Measurements from ENCODE around the gene DUOX2. TPM values are rescaled to one million over a fixed set of nuclear protein-coding genes. Genes with fewer than 3 reads are reported as not detected.
"Not testable (repeated sequence)": the region's sequence is repeated elsewhere in the genome, so short reads cannot be mapped to it uniquely, and the experiment has no call there.

The DUOX2 gene
- total and polyA plus RNA-seq, 2 donors, result 0.05 to 0.37 TPM

DNA sequence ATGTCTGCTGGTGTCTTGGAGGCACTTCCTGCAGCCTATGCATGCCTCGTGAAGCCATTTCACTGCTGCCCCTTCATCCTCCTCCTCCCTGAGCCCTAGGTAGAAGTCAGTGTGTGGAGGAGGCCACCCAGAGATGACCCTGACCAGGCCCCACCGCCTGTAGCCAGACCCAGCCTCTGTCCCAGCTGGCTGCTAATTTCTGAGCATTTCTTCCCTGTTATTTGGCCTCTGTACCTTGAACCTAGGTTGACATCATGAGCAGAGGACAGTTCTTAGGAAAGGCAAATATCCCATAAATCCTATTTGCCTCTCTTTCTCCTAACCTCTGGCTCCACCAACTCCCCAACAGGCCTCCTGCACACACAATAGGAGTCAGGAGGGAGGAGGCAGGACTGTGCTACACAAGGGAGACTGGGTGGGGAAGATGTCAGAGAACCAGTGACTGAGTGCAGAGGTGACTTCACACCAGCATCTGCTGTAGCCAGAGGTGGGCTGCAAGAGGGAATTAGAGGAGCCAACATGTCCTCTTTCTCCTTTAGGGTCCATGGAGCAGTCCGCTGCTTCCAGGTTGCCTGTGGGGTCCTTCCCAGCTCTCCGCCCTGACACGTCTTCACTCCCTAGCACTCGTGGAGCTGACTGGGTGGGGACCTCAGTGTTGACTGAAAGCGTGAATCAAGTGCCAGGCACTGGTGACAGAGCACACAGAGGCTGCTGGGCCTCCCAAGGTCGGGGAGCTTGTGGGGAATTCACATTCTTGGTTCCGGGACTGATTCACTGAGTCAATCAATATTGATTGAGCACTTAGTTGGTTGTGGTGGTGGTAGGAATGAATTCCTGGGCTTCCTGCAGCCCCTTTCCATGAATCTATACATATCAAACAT lies 38.3 kb downstream of the DUOX2 start:
- H3K27ac ChIP-seq (ENCODE audit: low read depth in 1 of 2, low read length in 1 of 2); H3K9me3 ChIP-seq (ENCODE audit: control insufficient read depth in 2 of 2, insufficient read depth in 1 of 2, low read length in 1 of 2); H3K4me1 ChIP-seq (ENCODE audit: control insufficient read depth in 2 of 2, insufficient read depth in 2 of 2, low read length in 2 of 2); DNase-seq (ENCODE audit: low read depth in 6 of 9, low spot score in 9 of 9); H3K27me3 ChIP-seq (ENCODE audit: control insufficient read depth in 2 of 2, insufficient read depth in 1 of 2, low read length in 1 of 2); H3K4me3 ChIP-seq (ENCODE audit: low read length in 2 of 2); H3K36me3 ChIP-seq (ENCODE audit: control insufficient read depth in 2 of 2, insufficient read depth in 2 of 2, low read length in 1 of 2): not testable (repeated sequence)
- 100% methylated on average over 1 of the region's 9 CpGs for whole genome bisulfite sequencing

DNA sequence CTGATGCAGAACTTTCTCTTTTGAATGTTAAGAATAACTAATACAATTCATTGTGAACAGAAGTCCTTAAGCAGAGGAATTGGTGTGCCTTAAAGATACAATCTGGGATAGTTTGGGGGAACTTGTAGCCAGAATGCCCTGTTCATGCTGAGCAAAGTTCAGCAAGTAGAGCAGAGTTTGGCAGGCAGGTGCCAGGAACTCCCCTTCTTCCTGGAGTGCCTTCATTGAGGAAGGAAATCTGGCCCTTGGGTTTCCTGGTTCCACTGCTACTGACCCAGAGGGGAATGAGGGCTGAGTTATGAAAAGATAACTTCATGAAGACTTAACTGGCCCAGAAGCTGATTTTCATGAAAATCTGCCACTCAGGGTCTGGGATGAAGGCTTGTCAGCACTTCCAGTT lies 40.4 kb downstream of the DUOX2 start:
- not testable (repeated sequence) for H3K36me3 ChIP-seq (ENCODE audit: control insufficient read depth in 2 of 2, insufficient read depth in 2 of 2, low read length in 1 of 2); H3K27me3 ChIP-seq (ENCODE audit: control insufficient read depth in 2 of 2, insufficient read depth in 1 of 2, low read length in 1 of 2); H3K27ac ChIP-seq (ENCODE audit: low read depth in 1 of 2, low read length in 1 of 2); H3K4me3 ChIP-seq (ENCODE audit: low read length in 2 of 2); H3K4me1 ChIP-seq (ENCODE audit: control insufficient read depth in 2 of 2, insufficient read depth in 2 of 2, low read length in 2 of 2); DNase-seq (ENCODE audit: low read depth in 6 of 9, low spot score in 9 of 9); H3K9me3 ChIP-seq (ENCODE audit: control insufficient read depth in 2 of 2, insufficient read depth in 1 of 2, low read length in 1 of 2)

DNA sequence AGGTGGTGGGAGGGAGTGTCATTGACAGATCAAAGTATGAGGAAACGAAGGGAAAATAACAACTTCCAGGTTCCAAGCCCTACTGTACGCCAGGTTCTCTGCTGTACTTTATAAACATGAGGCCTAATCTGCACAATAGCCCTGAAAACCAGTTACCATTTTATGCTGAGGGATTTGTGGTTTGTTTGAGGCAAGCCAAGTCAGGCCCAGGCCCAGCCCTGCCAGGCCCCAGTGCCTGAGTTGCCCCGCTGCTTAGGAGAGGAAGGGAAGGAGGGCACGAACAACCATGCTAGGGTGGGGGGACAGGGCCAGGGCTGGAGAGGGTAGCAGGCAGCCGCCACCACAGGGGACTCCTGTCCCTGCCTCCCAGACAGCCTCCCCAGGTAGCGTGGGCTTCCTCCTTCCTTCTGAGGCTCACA lies 44.0 kb downstream of the DUOX2 start:
- not testable (repeated sequence) for H3K27me3 ChIP-seq (ENCODE audit: control insufficient read depth in 2 of 2, insufficient read depth in 1 of 2, low read length in 1 of 2); H3K4me3 ChIP-seq (ENCODE audit: low read length in 2 of 2); H3K4me1 ChIP-seq (ENCODE audit: control insufficient read depth in 2 of 2, insufficient read depth in 2 of 2, low read length in 2 of 2); H3K27ac ChIP-seq (ENCODE audit: low read depth in 1 of 2, low read length in 1 of 2); DNase-seq (ENCODE audit: low read depth in 6 of 9, low spot score in 9 of 9); H3K36me3 ChIP-seq (ENCODE audit: control insufficient read depth in 2 of 2, insufficient read depth in 2 of 2, low read length in 1 of 2); H3K9me3 ChIP-seq (ENCODE audit: control insufficient read depth in 2 of 2, insufficient read depth in 1 of 2, low read length in 1 of 2)
- WGBS, result 92% methylated on average over 5 of the region's 6 CpGs

DNA sequence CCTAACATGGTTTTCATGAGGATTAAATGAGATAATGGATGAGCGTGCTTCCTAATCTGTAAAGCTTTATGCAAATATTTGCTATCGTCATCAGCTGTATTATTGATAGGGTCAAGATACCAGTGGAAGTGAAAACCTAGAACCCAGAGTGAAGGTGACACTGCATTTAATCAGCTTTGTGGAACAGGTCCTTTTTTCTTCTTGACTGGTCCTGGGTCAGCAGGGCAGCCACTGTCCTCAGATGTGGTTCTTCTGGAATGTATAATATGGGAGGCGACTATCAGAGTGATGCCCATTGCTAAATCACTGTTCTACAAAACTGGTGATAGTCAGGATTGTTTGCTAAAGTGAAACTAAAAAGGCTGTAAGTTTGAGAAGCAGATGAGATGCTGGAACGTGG lies 49.6 kb downstream of the DUOX2 start:
- WGBS, result 97% methylated on average over 4 of the region's 4 CpGs
- H3K36me3 ChIP-seq (ENCODE audit: control insufficient read depth in 2 of 2, insufficient read depth in 2 of 2, low read length in 1 of 2), result no peaks in the 10 kb centered on the region
- H3K4me3 ChIP-seq (ENCODE audit: low read length in 2 of 2), result no peak overlapping the region
- H3K9me3 ChIP-seq (ENCODE audit: control insufficient read depth in 2 of 2, insufficient read depth in 1 of 2, low read length in 1 of 2), result no peaks in the 10 kb centered on the region
- no peak for DNase-seq (ENCODE audit: low read depth in 6 of 9, low spot score in 9 of 9)
- no peaks in the 10 kb centered on the region for H3K27me3 ChIP-seq (ENCODE audit: control insufficient read depth in 2 of 2, insufficient read depth in 1 of 2, low read length in 1 of 2)
- no peaks in the 10 kb centered on the region for H3K4me1 ChIP-seq (ENCODE audit: control insufficient read depth in 2 of 2, insufficient read depth in 2 of 2, low read length in 2 of 2)
- H3K27ac ChIP-seq (ENCODE audit: low read depth in 1 of 2, low read length in 1 of 2), result no peak overlapping the region

DNA sequence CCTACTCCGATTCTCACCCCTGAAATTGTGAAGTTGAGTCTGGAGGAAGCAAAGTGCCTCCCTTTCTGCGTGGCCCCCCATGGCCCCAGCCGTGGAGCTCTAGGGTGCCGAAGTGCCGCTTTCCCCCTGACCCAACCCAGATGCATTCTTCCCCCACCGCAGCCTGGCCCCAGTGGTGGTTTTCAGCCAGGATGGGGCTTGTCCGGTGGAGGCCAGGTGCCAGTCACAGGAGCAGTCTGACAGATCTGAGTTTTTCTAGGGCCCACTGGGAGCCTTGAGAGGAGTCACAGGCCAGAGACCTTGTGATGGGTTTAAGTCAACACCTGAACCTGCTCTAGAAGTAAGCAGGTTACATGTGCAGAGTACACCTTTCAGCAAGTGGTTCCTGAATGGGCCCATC lies 51.7 kb downstream of the DUOX2 start:
- not testable (repeated sequence) for H3K4me1 ChIP-seq (ENCODE audit: control insufficient read depth in 2 of 2, insufficient read depth in 2 of 2, low read length in 2 of 2); H3K27ac ChIP-seq (ENCODE audit: low read depth in 1 of 2, low read length in 1 of 2); DNase-seq (ENCODE audit: low read depth in 6 of 9, low spot score in 9 of 9); H3K4me3 ChIP-seq (ENCODE audit: low read length in 2 of 2); H3K27me3 ChIP-seq (ENCODE audit: control insufficient read depth in 2 of 2, insufficient read depth in 1 of 2, low read length in 1 of 2); H3K36me3 ChIP-seq (ENCODE audit: control insufficient read depth in 2 of 2, insufficient read depth in 2 of 2, low read length in 1 of 2); H3K9me3 ChIP-seq (ENCODE audit: control insufficient read depth in 2 of 2, insufficient read depth in 1 of 2, low read length in 1 of 2)
- 97% methylated on average over 7 of the region's 7 CpGs for WGBS

DNA sequence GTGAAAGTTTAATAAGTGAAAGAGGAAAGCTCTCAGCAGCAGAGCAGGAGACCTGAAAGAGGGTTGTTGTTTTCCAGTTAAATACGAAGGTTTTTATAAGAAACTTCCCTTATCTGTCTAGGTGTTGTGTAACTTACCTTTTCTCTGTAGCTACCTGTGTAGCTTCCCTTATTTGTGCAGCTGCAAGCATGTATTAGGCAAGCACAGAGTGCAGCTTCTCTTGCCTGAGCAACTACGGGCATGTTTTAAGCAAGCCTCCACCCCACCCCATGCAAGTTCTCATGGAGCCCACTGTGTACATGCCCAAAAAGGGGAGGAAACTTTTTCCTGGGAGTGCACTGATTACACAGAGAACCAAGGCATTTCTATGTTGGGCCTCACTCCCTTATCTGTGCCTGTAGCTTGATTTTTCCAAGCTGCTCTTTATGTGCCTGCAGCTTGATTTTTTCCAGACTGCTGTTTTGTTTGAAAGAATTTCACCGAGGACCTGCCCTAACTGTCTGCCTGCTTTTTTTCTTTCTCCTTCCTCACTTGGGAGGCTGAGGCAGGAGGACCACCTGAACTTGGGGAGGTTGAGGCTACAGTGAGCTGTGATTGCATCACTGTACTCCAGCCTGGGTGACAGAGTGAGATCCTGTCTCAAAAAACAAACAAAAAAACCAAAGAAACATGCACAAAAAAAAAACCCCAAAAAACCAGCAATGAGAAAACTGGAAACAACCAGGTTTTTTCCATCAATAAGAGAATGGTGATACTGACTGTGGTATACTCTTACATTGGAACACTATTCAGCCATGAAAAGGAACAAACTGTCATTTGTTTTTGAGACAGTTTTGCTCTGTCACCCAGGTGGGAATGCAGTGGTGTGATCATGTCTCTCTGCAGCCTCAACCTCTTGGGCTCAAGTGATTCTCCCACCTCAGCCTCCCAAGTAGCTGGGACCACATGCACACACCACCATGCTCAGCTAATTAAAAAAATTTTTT lies 55.0 kb downstream of the DUOX2 start:
- H3K4me3 ChIP-seq (ENCODE audit: low read length in 2 of 2); DNase-seq (ENCODE audit: low read depth in 6 of 9, low spot score in 9 of 9); H3K27ac ChIP-seq (ENCODE audit: low read depth in 1 of 2, low read length in 1 of 2); H3K27me3 ChIP-seq (ENCODE audit: control insufficient read depth in 2 of 2, insufficient read depth in 1 of 2, low read length in 1 of 2); H3K36me3 ChIP-seq (ENCODE audit: control insufficient read depth in 2 of 2, insufficient read depth in 2 of 2, low read length in 1 of 2); H3K4me1 ChIP-seq (ENCODE audit: control insufficient read depth in 2 of 2, insufficient read depth in 2 of 2, low read length in 2 of 2); H3K9me3 ChIP-seq (ENCODE audit: control insufficient read depth in 2 of 2, insufficient read depth in 1 of 2, low read length in 1 of 2): not testable (repeated sequence)
- WGBS, result 95% methylated on average over 3 of the region's 3 CpGs

DNA sequence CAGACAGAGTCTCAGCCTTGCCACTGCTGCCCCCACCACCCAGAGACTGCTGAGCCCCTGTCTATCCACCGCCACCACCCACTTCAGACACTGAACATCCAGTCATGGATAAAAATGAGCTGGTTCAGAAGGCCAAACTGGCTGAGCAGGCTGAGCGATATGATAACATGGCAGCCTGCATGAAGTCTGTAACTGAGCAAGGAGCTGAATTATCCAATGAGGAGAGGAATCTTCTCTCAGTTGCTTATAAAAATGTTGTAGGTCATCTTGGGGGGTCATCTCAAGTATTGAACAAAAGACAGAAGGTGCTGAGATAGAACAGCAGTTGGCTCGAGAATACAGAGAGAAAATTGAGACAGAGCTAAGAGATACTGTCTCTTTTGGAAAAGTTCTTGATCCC lies 61.3 kb downstream of the DUOX2 start:
- H3K36me3 ChIP-seq (ENCODE audit: control insufficient read depth in 2 of 2, insufficient read depth in 2 of 2, low read length in 1 of 2); H3K9me3 ChIP-seq (ENCODE audit: control insufficient read depth in 2 of 2, insufficient read depth in 1 of 2, low read length in 1 of 2); H3K4me1 ChIP-seq (ENCODE audit: control insufficient read depth in 2 of 2, insufficient read depth in 2 of 2, low read length in 2 of 2); H3K27ac ChIP-seq (ENCODE audit: low read depth in 1 of 2, low read length in 1 of 2); DNase-seq (ENCODE audit: low read depth in 6 of 9, low spot score in 9 of 9); H3K27me3 ChIP-seq (ENCODE audit: control insufficient read depth in 2 of 2, insufficient read depth in 1 of 2, low read length in 1 of 2); H3K4me3 ChIP-seq (ENCODE audit: low read length in 2 of 2): not testable (repeated sequence)
- 99% methylated on average over 3 of the region's 3 CpGs for WGBS

DNA sequence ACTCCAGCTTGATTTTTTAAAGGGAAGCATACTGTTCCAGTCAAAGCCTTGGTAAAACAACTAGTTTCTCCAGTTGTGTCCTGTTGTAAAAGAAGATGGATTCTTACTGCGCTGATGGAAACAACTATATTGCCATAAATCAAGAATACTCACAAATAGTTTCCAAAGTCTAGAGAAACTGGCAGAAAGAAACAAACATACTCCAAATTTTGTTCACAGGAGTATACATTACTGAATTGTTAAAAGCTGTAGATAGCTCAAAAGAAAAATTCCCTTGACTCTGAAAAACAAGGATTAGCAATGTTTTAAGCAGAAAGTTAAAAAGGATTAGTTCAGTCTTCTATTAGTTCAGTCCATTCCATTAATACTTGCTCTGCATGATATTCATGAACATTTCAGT lies 63.4 kb downstream of the DUOX2 start:
- H3K4me3 ChIP-seq (ENCODE audit: low read length in 2 of 2), result no peak overlapping the region
- WGBS, result 99% methylated on average over 1 of the region's 1 CpG
- no peak overlapping the region for H3K27ac ChIP-seq (ENCODE audit: low read depth in 1 of 2, low read length in 1 of 2)
- peaks cover 0 to 2% of the 10 kb centered on the region in 2 donors for H3K9me3 ChIP-seq (ENCODE audit: control insufficient read depth in 2 of 2, insufficient read depth in 1 of 2, low read length in 1 of 2)
- no peaks in the 10 kb centered on the region for H3K27me3 ChIP-seq (ENCODE audit: control insufficient read depth in 2 of 2, insufficient read depth in 1 of 2, low read length in 1 of 2)
- peaks cover 0 to 9% of the 10 kb centered on the region in 2 donors for H3K36me3 ChIP-seq (ENCODE audit: control insufficient read depth in 2 of 2, insufficient read depth in 2 of 2, low read length in 1 of 2)
- no peak for DNase-seq (ENCODE audit: low read depth in 6 of 9, low spot score in 9 of 9)
- H3K4me1 ChIP-seq (ENCODE audit: control insufficient read depth in 2 of 2, insufficient read depth in 2 of 2, low read length in 2 of 2), result no peaks in the 10 kb centered on the region
